Measurements from ENCODE around the gene TFCP2L1.

DNA sequence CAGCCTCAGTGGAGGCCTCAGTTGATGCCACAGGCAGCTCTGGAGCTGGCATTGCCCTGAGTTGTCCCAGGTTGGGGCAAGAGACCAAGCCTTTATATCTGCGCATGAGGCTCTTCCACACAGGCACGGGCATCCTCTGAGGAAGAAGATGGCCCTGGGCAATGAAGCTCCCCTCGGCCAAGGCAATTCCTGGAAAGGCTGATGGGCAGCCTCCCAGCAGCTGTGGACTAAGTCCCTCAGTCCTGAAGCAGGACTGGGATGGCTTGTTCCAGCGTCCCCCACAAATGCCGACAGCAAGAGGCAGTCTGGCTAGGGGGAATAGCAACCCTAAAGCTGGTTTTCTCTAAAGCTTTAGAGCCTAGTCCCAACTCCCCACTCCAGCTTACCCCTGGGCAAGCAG is 90.0 kb downstream of the TFCP2L1 start:
- no peak for TF ChIP-seq CTCF (conservative IDR thresholded peaks at IDR 0.05; ENCODE audit: low read depth, low read length)
- no peak for TF ChIP-seq POLR2A (IDR thresholded peaks at IDR 0.05; ENCODE audit: low read depth, low read length)
- no peak for TF ChIP-seq MAFK (IDR thresholded peaks at IDR 0.05; ENCODE audit: low read depth, low read length)
- TF ChIP-seq, protein P1, sequence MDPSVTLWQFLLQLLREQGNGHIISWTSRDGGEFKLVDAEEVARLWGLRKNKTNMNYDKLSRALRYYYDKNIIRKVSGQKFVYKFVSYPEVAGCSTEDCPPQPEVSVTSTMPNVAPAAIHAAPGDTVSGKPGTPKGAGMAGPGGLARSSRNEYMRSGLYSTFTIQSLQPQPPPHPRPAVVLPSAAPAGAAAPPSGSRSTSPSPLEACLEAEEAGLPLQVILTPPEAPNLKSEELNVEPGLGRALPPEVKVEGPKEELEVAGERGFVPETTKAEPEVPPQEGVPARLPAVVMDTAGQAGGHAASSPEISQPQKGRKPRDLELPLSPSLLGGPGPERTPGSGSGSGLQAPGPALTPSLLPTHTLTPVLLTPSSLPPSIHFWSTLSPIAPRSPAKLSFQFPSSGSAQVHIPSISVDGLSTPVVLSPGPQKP (IDR thresholded peaks at IDR 0.05; ENCODE audit: borderline replicate concordance, low read depth, low read length) = no peak
- no peak for TF ChIP-seq CHD1 (IDR thresholded peaks at IDR 0.05; ENCODE audit: low read depth, low read length)
- TF ChIP-seq USF2 (IDR thresholded peaks at IDR 0.05; ENCODE audit: low read depth, low read length) = no peak
- no peak for TF ChIP-seq MXI1 (IDR thresholded peaks at IDR 0.05; ENCODE audit: borderline replicate concordance, low read depth, low read length)
